HG03196 (cell line): Measurements from ENCODE around the gene SCCPDH.
A peak's percentile ranks its signal among the peaks of the same experiment; 100 is the strongest.
"Not testable (repeated sequence)": the region's sequence is repeated elsewhere in the genome, so short reads cannot be mapped to it uniquely, and the experiment has no call there.

Experiments
- ATAC-seq: cut with Tn5 transposase; IDR thresholded peaks from one replicate; pipeline ENCODE4 v1.9.1; 2021; ENCODE audit not compliant: unreplicated experiment

SCCPDH gene

DNA sequence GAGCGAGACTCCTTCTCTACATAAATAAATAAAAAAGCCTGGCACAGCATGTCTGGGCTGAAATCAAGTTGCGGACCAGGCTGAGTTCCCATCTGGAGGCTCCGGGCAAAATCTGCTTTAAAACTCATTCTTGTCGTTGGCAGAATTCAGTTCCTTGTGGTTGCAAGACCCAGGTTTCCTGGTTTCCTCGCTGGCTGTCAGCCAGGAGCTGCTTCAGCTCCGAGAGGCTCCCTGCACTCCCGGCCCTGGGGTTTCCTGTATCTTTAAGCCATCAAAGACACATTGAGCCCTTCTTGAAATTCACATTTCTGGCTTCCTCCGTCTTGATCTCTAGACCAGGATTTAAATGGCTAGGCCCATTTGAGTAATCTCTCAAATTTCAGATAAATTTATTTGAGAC, 20.6 kb upstream of the SCCPDH start:
- ATAC-seq: no peak

- ATAC-seq: no peak
Measured at GRCh38 chr1:246705368-246705767, 18.8 kb upstream of the SCCPDH start.

GRCh38 chr1:246708166-246708565, 16.0 kb upstream of the SCCPDH start:
- ATAC-seq: no peak

DNA sequence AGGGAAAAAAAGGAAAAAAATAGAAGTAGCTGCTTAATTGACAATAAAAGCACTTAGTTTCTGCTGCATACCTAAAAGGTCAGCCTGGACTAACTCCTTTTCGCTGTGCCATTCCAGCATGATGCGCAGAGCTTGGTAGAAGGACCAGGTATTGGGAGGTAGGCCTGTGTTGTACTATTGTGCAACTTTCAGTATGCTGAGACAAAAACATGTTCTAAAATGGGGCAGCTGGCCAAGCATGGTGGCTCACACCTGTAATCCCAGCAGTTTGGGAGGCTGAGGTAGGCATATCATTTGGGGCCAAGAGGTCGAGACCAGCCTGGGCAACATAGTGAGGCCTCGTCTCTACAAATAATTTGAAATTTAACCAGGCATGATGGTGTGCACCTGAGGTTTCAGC, 15.0 kb upstream of the SCCPDH start:
- ATAC-seq: no peak

- no peak for ATAC-seq
Measured at GRCh38 chr1:246709835-246710234, 14.4 kb upstream of the SCCPDH start.

GRCh38 chr1:246711548-246712003, 12.6 kb upstream of the SCCPDH start:
- ATAC-seq: no peak

GRCh38 chr1:246712428-246712827, 11.8 kb upstream of the SCCPDH start:
- ATAC-seq: not testable (repeated sequence)

DNA sequence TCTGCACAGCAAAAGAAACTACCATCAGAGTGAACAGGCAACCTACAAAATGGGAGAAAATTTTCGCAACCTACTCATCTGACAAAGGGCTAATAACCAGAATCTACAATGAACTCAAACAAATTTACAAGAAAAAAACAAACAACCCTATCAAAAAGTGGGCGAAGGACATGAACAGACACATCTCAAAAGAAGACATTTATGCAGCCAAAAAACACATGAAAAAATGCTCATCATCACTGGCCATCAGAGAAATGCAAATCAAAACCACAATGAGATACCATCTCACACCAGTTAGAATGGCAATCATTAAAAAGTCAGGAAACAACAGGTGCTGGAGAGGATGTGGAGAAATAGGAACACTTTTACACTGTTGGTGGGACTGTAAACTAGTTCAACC, 4.8 kb upstream of the SCCPDH start:
- not testable (repeated sequence) for ATAC-seq

- not testable (repeated sequence) for ATAC-seq
Measured at GRCh38 chr1:246720814-246721213, 3.4 kb upstream of the SCCPDH start.

DNA sequence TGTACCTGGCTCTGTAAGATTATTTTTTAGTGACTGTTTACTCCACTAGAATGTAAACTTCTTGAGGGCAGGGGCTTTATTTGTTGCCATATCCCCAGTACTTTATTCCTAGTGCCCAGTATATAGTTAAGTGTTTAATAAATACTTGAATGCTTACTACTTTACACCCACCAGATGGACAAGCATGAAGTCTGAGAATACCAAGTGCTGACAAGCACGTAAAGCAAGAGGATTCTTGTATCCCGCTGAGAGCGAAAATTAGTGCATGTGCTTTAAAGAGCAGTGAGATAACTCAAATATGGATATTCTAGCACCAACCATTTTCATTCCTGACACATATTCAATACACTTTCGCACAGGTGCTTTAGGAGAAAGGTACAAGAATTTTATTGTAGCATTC, 1.5 kb upstream of the SCCPDH start:
- no peak for ATAC-seq

GRCh38 chr1:246724731-246725095, 504 bp downstream of the SCCPDH start:
- ATAC-seq: peak; percentile 15

DNA sequence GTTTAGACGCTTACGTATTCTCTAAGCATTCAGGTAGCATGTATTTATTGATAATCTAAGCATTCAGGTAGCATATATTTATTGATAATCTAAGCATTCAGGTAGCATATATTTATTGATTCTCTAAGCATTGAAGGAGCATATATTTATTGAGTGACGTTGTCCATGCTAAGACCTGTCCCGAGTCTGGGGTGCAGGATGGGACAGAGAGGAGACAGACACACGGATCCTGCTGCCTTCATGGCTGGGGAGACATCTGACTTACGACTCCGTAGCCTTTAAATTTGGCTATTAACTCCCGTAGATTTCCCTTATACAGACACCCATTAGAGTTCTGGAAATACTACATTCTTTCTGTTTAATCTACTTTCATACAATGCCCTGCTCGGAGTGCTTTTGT, 982 bp downstream of the SCCPDH start:
- no peak for ATAC-seq

GRCh38 chr1:246726255-246726679, 2.1 kb downstream of the SCCPDH start:
- no peak for ATAC-seq

- no peak for ATAC-seq
Measured at GRCh38 chr1:246726881-246727280, 2.7 kb downstream of the SCCPDH start.

DNA sequence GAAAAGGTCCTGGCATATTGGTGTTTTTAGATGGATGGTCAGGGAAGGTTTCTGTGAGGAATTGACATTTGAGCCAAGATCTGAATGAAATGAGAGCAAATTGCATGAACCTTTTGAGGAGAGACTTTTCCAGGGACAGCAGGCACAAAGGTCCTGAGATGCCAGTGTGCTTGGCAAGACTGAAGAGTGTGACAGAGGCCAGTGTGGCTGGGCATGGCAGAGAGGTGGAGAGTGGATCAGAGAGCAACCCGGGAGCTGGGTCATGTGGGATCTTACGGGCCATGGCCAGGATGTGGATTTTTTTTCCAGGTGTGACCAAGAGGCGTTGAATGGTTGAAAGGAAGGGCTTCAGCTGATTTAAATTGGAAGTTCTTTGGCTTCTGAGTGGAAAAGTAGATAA, 3.4 kb downstream of the SCCPDH start:
- no peak for ATAC-seq

DNA sequence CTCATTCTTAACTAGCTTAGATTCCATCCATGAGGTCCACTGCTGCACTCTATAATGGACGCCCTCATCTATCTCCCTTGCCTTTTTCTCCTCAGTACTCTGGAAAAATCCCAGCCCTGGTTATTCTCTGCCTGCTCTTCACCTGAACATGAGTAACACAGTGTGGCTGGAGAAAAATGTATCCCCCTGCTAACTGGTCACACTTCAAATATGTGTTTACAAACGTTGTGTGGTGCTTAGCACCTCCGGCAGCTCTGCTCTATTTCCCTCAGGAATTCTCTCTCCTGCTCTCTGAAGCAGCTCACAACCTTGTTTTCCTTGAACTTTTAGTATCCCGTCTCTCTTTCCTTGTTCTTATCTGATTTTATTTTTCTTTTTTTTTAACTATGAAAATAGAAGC, 4.1 kb downstream of the SCCPDH start:
- no peak for ATAC-seq

GRCh38 chr1:246729040-246729439, 4.8 kb downstream of the SCCPDH start:
- ATAC-seq: not testable (repeated sequence)

DNA sequence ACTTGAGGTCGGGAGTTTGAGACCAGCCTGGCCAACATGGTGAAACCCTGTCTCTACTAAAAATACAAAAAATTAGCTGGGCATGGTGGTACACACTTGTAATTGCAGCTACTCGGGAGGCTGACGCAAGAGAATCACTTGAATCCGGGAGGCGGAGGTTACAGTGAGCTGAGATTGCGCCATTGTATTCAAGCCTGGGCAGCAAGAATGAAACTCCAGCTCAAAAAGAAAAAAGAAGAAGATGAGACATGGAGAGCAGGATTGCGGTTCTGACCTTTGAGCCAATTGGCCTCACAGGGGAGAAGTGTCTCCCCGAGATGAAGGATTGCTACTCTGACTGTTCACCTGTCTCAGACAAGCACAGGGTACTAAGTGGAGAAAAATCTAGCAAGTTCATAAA, 6.6 kb downstream of the SCCPDH start:
- no peak for ATAC-seq

DNA sequence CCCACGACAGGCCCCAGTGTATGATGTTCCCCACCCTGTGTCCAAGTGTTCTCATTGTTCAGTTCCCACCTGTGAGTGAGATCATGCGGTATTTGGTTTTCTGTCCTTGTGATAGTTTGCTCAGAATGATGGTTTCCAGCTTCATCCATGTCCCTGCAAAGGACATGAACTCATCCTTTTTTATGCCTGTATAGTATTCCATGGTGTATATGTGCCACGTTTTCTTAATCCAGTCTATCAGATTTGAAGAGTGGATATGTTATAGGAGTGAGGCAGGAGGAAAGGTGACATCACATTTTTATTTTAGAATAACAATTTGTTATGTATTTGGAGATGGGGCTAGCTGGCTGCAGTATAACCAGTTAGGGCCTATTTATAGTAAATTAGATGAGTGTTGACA, 7.7 kb downstream of the SCCPDH start:
- not testable (repeated sequence) for ATAC-seq

- ATAC-seq: no peak
Measured at GRCh38 chr1:246733704-246734103, 9.5 kb downstream of the SCCPDH start.

- ATAC-seq: no peak
Measured at GRCh38 chr1:246734866-246735265, 10.7 kb downstream of the SCCPDH start.

DNA sequence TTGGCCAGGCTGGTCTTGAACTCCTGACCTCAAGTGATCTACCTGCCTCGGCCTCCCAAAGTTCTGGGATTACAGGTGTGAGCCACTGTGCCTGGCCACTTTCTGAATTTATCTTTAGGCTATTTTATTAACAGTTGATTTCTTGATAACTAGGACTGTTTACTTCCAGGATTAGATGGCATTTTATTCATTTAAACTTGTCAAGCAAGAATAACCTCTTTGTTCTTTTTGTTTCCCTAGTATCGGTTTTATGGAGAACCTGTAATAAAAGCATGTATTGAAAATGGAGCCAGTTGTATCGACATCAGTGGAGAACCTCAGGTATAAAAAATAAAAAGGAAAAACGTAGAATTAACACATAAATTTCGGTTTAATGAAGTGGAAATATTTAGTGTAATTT, 11.5 kb downstream of the SCCPDH start:
- no peak for ATAC-seq

GRCh38 chr1:246742396-246742795, 18.2 kb downstream of the SCCPDH start:
- no peak for ATAC-seq

GRCh38 chr1:246746155-246746554, 21.9 kb downstream of the SCCPDH start:
- ATAC-seq: not testable (repeated sequence)
